GM23248 (cell line): ENCODE data around the gene PPP1R13B. TPM values are rescaled to one million over a fixed set of nuclear protein-coding genes. Genes with fewer than 3 reads are reported as not detected.
"Not testable (repeated sequence)": the region's sequence is repeated elsewhere in the genome, so short reads cannot be mapped to it uniquely, and the experiment has no call there.

Experiments used
- DNase-seq: peaks from one replicate; pipeline ENCODE4 v3.0.0-alpha.2; 2015
- H2AFZ ChIP-seq: fragments of 200-600 bp; sonication (generic); 2 replicates; pipeline ENCODE4 v1.6.1; 2016; ENCODE audit warnings: antibody characterized with exemption
- H3F3A ChIP-seq: fragments of 200-600 bp; sonication (generic); 2 replicates; pipeline ENCODE4 v1.6.1; 2016; ENCODE audit warnings: mild to moderate bottlenecking, antibody characterized with exemption, mixed run types; ENCODE audit not compliant: insufficient read depth
- H3K27ac ChIP-seq: fragments of 200-600 bp; sonication (generic); 2 replicates; pipeline ENCODE4 v1.5.1; 2016; ENCODE audit warnings: mild to moderate bottlenecking
- H3K27me3 ChIP-seq: fragments of 200-600 bp; sonication (generic); replicated peaks from 2 replicates; pipeline ENCODE4 v1.6.1; 2016; ENCODE audit warnings: mild to moderate bottlenecking; ENCODE audit not compliant: insufficient read depth
- H3K36me3 ChIP-seq: fragments of 200-600 bp; sonication (generic); 2 replicates; pipeline ENCODE4 v1.6.1; 2016; ENCODE audit warnings: low read depth, mild to moderate bottlenecking
- H3K4me1 ChIP-seq: fragments of 200-600 bp; sonication (generic); 2 replicates; pipeline ENCODE4 v1.6.1; 2016; ENCODE audit warnings: mild to moderate bottlenecking; ENCODE audit not compliant: insufficient read depth
- H3K4me2 ChIP-seq: fragments of 200-600 bp; sonication (generic); one replicate; pipeline ENCODE4 v1.6.1; 2016; ENCODE audit warnings: mild to moderate bottlenecking; ENCODE audit not compliant: unreplicated experiment
- H3K4me3 ChIP-seq: fragments of 200-600 bp; sonication (generic); 2 replicates; pipeline ENCODE4 v1.5.1; 2016; ENCODE audit warnings: mild to moderate bottlenecking
- H3K79me2 ChIP-seq: fragments of 200-600 bp; sonication (generic); 2 replicates; pipeline ENCODE4 v1.6.1; 2016; ENCODE audit warnings: mild to moderate bottlenecking; ENCODE audit not compliant: insufficient read depth
- H3K9ac ChIP-seq: fragments of 200-600 bp; sonication (generic); 2 replicates; pipeline ENCODE4 v1.6.1; 2016; ENCODE audit warnings: mild to moderate bottlenecking
- H3K9me2 ChIP-seq: fragments of 200-600 bp; sonication (generic); 2 replicates; pipeline ENCODE4 v1.6.1; 2016; ENCODE audit warnings: mixed run types, mild to moderate bottlenecking, moderate library complexity; ENCODE audit not compliant: insufficient read depth
- H3K9me3 ChIP-seq: fragments of 200-600 bp; sonication (generic); one replicate; pipeline ENCODE4 v1.6.1; 2017; ENCODE audit warnings: low read depth
- H4K20me1 ChIP-seq: fragments of 200-600 bp; sonication (generic); 2 replicates; pipeline ENCODE4 v1.6.0; 2016; ENCODE audit not compliant: insufficient read depth
- EZH2 ChIP-seq: fragments of 200-600 bp; sonication (generic); IDR thresholded peaks from 2 replicates; pipeline ENCODE4 v1.6.1; 2018; ENCODE audit warnings: antibody characterized with exemption, mild to moderate bottlenecking; ENCODE audit not compliant: insufficient read depth, poor library complexity, severe bottlenecking
- EZH2phosphoT487 ChIP-seq: fragments of 200-600 bp; sonication (generic); IDR thresholded peaks from 2 replicates; pipeline ENCODE4 v1.6.1; 2018; ENCODE audit warnings: antibody characterized with exemption, moderate library complexity, mild to moderate bottlenecking, low read depth; ENCODE audit not compliant: insufficient read depth
- WGBS, 2 experiments: methylation state at CpG; one replicate each; pipeline ENCODE4 v1.1.6; 2015 to 2017; ENCODE audit warnings: low lambda C conversion rate in 2 of 2, low coverage in 1 of 2; ENCODE audit errors: missing lambda C conversion rate in 2 of 2; 5-methylcytosine and 5-hydroxymethylcytosine counted together
- in situ Hi-C: fragments of 300-500 bp; cut with MboI; formaldehyde crosslinking; loops from 2 replicates; pipeline ENCODE4 v1.15.0; 2020
- polyA plus RNA-seq: library from polyadenylated mRNA; unstranded; fragments of >200 nt; fragmentation: Nextera tagmentation; extraction: Ambion mirVana; gene quantifications from 2 replicates; pipeline ENCODE4 v1.2.1, GENCODE V29; 2016
- total RNA-seq: library from RNA; depleted of rRNA; stranded (reverse); fragments of >200 nt; shearing (Covaris generic); gene quantifications from 2 replicates; pipeline ENCODE4 v1.2.3, GENCODE V29; 2014

PPP1R13B gene
- total and polyA plus RNA-seq, 2 experiments from 2014 or later, result 2.0 to 4.6 TPM

DNA sequence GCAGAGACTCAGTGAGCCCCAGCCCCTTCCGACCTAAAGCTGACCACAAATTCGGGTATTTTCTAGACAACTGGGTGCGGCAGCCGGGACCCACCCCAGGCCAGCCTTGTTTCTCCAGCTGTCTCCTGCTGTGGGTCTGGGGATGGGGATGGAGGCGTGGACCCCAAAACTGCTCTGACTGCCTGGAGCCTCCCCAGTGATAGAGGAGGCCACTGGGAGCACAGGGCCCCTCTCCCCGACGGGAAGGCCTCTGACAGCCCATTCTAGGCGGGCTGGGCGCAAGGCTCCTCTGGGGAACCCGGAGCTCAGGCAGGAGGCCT lies 42.6 kb upstream of the PPP1R13B start:
- no peak for DNase-seq
- no peaks in the 10 kb centered on the region for H3K9me3 ChIP-seq
- H3K27me3 ChIP-seq, result no peaks in the 10 kb centered on the region
- in situ Hi-C loops, result no loop called here
- H3K9ac ChIP-seq, result no peak overlapping the region
- 75 to 85% methylated on average over 10 of the region's 10 CpGs for WGBS, 2 experiments
- no peak overlapping the region for H2AFZ ChIP-seq
- no peaks in the 10 kb centered on the region for H3K4me1 ChIP-seq
- H3F3A ChIP-seq, result no peaks in the 10 kb centered on the region
- no peak overlapping the region for H3K4me2 ChIP-seq
- TF ChIP-seq EZH2 (no peak), EZH2phosphoT487 (no peak)
- no peak overlapping the region for H3K27ac ChIP-seq
- H3K9me2 ChIP-seq, result no peaks in the 10 kb centered on the region
- no peaks in the 10 kb centered on the region for H4K20me1 ChIP-seq
- H3K4me3 ChIP-seq, result no peak overlapping the region
- no peaks in the 10 kb centered on the region for H3K79me2 ChIP-seq
- H3K36me3 ChIP-seq, result no peaks in the 10 kb centered on the region

DNA sequence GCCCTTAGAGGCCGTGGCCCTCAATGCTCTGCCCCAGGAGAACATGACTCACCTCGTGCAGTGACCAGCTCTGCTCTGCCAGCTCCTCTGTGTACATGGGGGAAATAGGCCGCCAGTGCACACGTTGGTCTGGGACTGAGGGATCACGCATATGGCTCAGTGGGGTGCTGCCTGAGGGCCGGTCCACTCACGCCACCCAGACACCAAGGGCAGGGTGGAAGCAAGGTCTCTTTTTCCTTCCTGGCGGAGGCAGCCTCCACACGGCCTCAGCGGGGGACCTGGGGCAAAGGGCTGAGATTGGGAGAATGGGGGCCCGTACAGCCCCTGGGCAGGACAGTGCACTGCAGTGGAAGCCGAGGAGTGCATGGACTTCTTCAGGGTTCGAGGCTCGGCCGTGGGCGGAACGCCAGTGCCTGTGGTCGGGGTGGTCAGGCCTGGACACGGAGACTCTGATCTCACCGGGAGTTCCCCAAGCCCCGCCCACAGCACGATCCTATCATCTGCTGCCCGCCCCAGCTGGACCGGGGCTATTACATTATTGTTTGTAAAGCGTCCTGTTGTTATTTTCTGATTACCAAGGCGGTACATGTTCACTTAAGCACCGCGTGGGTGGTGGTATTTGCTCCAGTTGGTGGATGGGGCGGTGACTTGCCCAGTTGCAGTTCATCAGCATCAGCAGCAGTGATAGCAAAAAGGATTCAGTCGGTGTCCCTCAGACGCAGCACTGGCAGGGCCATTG lies 42.1 kb upstream of the PPP1R13B start:
- Histone ChIP-seq H4K20me1 (no peaks in the 10 kb centered on the region), H3K36me3 (no peaks in the 10 kb centered on the region), H3K9me2 (no peaks in the 10 kb centered on the region), H3K9me3 (no peaks in the 10 kb centered on the region), H3K79me2 (no peaks in the 10 kb centered on the region), H3K27me3 (no peaks in the 10 kb centered on the region), H2AFZ (no peak overlapping the region), H3K27ac (no peak overlapping the region), H3K4me2 (no peak overlapping the region), H3F3A (no peaks in the 10 kb centered on the region), H3K4me3 (no peak overlapping the region), H3K4me1 (no peaks in the 10 kb centered on the region), H3K9ac (no peak overlapping the region)
- in situ Hi-C loops, result no loop called here
- no peak for DNase-seq
- TF ChIP-seq EZH2phosphoT487 (no peak), EZH2 (no peak)
- 80 to 83% methylated on average over 28 to 31 of the region's 31 CpGs for WGBS, 2 experiments

DNA sequence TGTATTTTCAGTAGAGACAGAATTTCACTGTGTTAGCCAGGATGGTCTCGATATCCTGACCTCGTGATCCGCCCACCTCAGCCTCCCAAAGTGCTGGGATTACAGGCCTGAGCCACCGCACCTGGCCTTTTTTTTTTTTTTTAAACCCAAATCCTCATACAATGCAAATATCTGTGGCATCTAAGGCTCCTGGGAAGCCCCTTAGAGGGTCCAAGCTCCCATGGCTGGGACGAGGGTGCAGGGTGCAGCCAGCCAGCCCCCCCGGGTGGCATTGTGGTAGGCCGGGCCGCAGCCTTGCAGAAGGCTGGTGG lies 41.6 kb upstream of the PPP1R13B start:
- H3K36me3 ChIP-seq, H3F3A ChIP-seq, H3K4me3 ChIP-seq, H2AFZ ChIP-seq, H4K20me1 ChIP-seq, H3K9me2 ChIP-seq, H3K4me1 ChIP-seq, in situ Hi-C loops, H3K9me3 ChIP-seq, DNase-seq, H3K9ac ChIP-seq, H3K27me3 ChIP-seq, H3K27ac ChIP-seq, H3K79me2 ChIP-seq, H3K4me2 ChIP-seq: not testable (repeated sequence)
- 90 to 93% methylated on average over 8 of the region's 8 CpGs for WGBS, 2 experiments

DNA sequence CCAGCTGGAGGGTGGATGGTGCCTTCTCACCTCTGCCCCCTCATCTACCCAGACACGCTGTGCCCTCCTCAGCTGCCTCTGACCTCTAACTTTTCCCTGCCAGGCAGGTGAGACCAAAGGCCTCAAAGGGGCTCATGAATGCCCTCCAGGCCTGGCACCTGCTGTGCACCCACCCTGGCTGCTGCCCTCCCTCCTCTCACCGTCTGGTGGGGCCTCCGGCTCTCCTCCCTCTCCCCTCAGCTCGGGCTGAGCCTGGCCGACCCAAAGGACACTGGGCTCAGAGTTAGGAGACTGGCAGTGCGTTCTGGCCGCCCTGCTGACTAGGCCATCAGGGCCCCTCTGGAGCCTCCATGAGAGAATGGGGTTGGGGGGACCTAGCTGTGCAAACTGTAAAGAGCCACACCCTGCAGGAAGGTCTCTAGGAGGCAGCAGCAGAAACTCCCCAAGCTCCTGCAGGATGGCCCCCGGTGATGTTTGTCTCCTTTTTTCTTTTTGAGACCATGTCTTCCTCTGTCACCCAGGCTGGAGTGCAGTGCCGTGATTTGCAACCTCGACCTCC lies 40.3 kb upstream of the PPP1R13B start:
- H3K36me3 ChIP-seq, result no peaks in the 10 kb centered on the region
- no peak overlapping the region for H3K27ac ChIP-seq
- 81 to 87% methylated on average over 10 of the region's 10 CpGs for WGBS, 2 experiments
- H3K79me2 ChIP-seq, result no peaks in the 10 kb centered on the region
- H3K4me1 ChIP-seq, result no peaks in the 10 kb centered on the region
- no peaks in the 10 kb centered on the region for H3K27me3 ChIP-seq
- TF ChIP-seq EZH2 (no peak), EZH2phosphoT487 (no peak)
- no peaks in the 10 kb centered on the region for H3K9me3 ChIP-seq
- H3K4me2 ChIP-seq, result no peak overlapping the region
- in situ Hi-C loops, result no loop called here
- no peaks in the 10 kb centered on the region for H4K20me1 ChIP-seq
- no peak overlapping the region for H3K9ac ChIP-seq
- H3K9me2 ChIP-seq, result no peaks in the 10 kb centered on the region
- no peak for DNase-seq
- H3K4me3 ChIP-seq, result no peak overlapping the region
- H2AFZ ChIP-seq, result no peak overlapping the region
- no peaks in the 10 kb centered on the region for H3F3A ChIP-seq

DNA sequence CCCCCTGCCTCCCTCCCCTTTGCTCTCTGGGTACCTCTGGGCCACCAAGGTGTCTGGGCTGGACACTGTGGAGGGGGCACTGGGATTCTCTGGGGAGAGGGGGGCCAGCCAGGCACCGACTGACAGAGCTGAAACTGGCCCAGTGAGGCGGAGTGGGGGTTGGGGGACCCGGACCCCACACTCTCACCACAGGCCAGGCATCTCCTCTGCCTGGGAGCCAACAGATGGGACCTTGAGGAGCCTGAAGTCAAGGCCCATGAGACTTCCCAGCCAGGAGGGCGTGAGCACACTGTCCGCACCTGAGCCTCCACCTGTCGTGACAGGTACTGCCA lies 39.8 kb upstream of the PPP1R13B start:
- H3K4me1 ChIP-seq, result no peaks in the 10 kb centered on the region
- no peaks in the 10 kb centered on the region for H3F3A ChIP-seq
- no peak for DNase-seq
- TF ChIP-seq EZH2, result no peak
- TF ChIP-seq EZH2phosphoT487, result no peak
- no peaks in the 10 kb centered on the region for H3K9me2 ChIP-seq
- no peak overlapping the region for H3K27ac ChIP-seq
- H4K20me1 ChIP-seq, result no peaks in the 10 kb centered on the region
- WGBS, 2 experiments, result 70 to 71% methylated on average over 4 to 6 of the region's 6 CpGs
- no peak overlapping the region for H3K9ac ChIP-seq
- in situ Hi-C loops, result no loop called here
- H2AFZ ChIP-seq, result no peak overlapping the region
- H3K4me2 ChIP-seq, result no peak overlapping the region
- no peaks in the 10 kb centered on the region for H3K9me3 ChIP-seq
- H3K4me3 ChIP-seq, result no peak overlapping the region
- no peaks in the 10 kb centered on the region for H3K36me3 ChIP-seq
- no peaks in the 10 kb centered on the region for H3K79me2 ChIP-seq
- no peaks in the 10 kb centered on the region for H3K27me3 ChIP-seq
